ENCODE measurements around the gene NCOA1.

NCOA1 gene

DNA sequence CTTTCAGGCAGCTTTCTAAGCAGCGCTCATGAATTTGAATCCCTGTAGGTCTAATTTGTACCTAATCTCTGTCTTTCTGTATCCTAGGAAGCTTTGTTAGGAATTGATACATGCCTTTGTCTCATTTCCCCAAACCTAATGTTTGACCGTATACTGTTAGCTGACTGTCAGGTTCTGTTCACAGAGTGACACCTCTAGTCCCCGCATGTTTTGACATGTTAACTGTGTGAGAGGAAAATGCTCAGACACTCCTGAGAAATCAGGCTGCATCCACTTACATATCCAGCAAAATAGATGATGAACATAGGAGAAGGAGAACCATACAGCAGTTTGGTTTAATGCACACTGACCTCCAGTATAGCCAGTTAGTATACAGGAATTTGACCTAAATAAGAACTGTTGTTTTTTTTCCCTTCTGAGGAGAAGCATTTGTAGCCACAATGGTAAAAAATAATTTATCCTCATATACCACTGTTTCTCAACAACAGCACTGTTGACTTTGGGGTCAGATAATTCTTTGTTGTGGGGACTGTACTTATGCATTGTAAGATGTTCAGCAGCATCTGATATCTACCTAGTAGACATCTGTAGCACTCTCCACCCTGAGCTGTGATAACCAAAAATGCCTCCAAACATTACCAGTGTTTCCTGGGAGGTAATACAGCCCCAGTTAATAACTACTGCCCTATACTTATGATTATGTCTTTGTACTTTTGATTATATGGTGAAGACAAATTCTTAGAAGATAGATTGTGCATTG is 130.9 kb downstream of the NCOA1 start:
- no peak for DNase-seq (ENCODE audit: low read depth in 1 of 2, low spot score in 1 of 2)

DNA sequence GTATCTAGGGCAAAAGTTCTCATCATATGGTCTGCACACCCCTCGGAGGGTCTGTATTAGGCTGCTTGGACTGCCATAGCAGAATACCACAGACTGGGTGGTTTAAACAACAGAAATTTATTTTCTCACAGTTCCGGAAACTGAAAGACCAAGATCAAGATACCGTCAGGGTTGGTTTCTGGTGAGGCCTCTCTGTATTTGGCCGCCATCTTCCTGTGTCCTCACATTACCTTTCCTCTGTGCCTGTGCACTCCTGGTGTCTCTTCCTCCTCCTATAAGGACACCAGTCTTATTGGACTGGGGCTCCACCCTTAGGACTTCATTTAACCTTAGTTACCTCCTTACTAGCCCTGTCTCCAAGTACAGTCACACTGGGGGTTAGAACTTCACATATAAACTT is 132.5 kb downstream of the NCOA1 start:
- DNase-seq (ENCODE audit: low read depth in 1 of 2, low spot score in 1 of 2): no peak

DNA sequence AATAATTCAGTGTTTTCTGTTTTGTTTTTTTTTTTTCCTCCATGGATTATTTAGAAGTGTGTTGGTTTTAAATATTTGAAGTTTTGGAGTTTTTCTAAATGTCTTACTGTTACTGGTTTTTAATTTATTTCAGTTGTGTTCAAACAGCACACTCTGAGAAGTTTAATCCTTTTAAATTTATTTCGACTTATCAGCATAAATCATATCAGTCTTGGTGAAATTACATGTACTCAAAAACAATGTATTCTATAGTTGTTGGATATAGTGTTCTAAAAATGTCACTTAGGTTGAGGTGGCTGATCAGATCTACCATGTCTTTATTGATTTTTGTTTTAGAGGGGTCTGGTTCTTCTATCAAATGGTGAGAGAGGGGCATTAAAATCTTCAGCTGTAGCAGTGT is 134.7 kb downstream of the NCOA1 start:
- no peak for DNase-seq (ENCODE audit: low read depth in 1 of 2, low spot score in 1 of 2)

DNA sequence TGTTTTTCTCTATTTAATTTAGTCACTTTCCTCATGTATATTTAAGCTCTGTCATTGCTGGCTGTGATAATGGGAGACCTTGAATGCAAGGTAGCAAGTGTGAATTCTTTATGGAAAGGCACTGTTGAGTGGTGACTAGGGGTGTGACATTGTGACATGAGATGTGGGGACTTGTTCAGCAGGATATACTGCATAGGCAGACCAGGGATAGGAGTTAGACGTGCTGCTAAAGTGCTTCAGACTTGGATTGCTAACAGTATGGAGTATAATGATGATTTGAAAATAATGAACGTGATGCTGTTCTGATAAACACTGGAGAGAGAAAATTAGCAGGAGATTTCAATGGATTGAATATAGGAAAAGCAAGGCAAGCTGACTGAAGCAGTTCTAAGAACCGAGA is 135.1 kb downstream of the NCOA1 start:
- DNase-seq (ENCODE audit: low read depth in 1 of 2, low spot score in 1 of 2): no peak

DNA sequence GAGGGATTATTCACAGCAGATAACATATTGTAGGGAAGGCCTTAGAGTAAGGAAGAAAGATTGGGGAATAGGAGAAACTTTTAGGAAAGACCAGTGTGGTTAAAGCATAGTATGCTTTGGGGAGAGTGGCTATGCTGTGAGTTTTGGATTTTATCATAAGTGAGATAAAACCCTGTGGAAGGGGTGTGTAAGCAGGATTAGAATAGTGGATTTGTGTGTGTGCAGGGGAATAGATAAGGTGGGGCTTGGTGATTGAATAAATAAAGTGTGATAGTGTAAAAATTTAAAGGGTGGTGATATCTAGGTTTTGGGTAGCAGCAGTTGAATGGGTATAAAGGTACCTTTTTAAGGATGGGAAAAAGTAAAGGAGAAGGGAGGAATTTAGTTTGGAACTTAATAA is 137.7 kb downstream of the NCOA1 start:
- no peak for DNase-seq (ENCODE audit: low read depth in 1 of 2, low spot score in 1 of 2)

DNA sequence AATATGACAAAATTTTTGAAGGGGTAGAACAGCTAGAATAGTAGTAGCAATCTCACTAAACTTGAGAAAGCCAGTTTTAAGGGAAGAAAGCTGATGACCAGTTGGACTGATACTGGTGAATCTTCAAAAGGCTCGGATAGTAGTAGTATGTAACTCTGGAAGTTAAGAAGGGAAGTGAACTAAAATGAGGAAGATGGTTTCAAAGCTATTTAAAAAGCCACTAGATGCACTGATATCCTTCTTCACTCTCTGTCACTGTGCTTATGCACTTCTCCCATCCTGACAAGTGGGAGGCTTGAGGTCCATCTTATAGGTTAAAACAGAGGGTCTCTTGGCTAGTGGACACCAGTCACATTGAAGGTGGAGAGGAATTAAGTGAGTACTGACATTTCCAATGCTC is 141.1 kb downstream of the NCOA1 start:
- no peak for DNase-seq (ENCODE audit: low read depth in 1 of 2, low spot score in 1 of 2)

DNA sequence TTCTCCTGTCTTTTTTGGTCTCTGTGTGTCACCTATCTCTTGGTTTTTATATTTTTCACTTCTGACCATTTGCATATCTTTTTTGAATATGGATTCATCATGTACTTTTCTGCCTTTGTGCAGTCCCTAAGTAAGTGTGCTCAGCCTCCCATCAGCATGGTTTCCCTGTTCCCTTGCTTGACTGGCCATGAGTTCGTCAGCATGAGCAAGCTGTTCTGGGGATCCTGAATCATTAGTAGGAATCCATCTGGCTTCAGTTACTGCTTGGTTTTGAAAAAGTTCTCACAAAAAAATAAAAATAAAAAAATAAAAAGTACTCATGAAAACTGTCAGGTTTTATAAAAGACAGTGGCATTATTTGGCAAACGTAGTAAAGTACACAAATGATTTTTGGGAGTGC is 144.1 kb downstream of the NCOA1 start:
- DNase-seq (ENCODE audit: low read depth in 1 of 2, low spot score in 1 of 2): no peak

DNA sequence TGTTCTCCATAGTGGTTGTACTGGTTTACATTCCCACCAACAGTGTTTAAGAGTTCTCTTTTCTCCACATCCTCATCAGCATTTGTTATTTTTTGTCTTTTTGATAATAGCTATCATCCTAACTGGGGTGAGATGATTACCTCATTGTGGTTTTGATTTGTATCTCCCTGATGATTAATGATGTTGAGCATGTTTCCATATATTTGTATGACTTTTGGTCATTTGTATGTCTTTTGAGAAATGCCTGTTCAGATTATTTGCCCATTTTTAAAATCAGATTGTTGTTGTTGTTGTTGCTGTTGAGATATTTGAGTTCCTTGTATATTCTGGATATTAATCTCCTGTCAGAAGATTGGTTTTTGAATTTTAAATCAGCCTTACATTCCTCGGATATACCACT is 147.5 kb downstream of the NCOA1 start:
- no peak for DNase-seq (ENCODE audit: low read depth in 1 of 2, low spot score in 1 of 2)

DNA sequence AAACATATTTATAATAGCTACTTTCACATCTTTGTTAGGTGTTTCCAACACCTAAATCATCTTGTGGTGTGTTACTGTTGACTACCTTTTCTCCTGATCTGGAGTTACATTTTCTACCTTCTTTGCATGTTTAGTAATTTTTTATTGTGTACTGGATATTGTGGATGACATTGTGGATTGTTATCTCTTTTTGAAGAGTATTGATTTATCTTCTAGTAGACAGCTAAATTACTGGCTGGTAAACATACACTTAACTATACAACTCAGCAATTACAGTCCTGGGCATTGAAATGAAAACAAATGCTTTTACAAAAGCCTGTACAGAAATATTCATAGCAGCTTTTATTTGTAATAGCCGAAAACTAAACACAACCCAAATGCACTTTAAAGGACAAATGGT is 151.3 kb downstream of the NCOA1 start:
- no peak for DNase-seq (ENCODE audit: low read depth in 1 of 2, low spot score in 1 of 2)

DNA sequence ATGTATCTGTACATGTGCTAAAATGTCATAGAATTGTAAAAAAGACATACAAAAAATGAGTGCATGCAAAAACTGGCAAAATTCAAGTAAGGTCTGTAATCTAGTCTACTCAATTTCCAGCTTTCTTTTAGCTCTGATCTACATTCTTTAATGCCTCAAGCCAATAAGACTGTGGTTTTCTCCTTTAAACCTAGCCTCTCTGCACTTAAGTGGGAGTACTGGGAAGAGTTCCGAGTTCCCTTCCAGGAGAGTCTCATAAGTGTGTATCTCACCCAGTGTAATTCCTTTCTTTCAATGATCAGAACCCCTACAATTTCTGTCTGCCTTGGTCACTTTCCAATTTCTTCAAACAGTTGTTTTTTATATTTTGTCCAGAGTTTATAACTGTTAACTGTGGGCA is 152.0 kb downstream of the NCOA1 start:
- DNase-seq (ENCODE audit: low read depth in 1 of 2, low spot score in 1 of 2): no peak

DNA sequence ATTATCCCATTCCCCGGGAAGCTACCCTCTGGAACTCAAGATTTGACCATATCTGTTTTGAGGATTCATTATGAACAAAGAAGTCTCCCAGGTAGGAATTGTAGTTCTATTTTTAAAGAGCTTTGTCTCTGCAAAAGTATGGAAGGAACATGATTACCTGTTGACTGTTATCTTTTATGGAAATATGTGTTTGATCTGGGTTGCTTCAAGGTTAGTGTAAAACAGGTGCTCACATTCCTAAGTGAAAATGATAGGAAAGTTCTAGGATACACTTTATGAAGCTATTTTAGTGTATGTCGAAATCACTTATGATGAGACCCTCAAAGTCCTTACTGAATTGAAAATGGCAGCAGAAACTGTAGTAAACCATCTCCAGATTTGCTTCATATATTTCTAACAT is 153.0 kb downstream of the NCOA1 start:
- DNase-seq (ENCODE audit: low read depth in 1 of 2, low spot score in 1 of 2): no peak

DNA sequence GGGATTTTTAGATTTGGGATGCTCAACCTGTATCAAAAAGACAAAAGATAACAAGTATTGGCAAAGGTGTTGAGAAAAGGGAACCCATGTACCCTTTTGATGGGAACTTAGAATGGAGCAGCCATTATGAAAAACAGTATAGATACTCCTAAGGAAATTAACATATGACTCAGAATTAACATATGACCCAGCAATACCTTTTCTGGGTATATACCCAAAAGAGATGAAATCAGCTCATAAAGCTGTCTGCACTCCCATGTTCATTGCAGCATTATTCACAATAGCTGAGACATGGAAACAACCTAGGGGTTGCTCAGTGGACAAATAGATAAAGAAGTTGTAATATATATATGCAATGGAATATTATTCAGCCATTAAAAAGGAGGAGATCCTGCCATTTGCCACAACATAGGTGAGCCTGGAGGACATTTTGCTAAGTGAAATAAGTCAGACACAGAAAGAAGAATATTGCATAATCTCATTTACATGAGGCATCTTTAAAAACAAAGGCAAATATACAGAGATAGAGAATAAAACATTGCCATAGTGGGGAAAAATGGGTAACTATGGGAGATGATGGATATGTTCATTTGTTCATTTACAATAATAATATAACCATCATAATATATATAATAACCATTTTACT is 160.1 kb downstream of the NCOA1 start:
- DNase-seq (ENCODE audit: low read depth in 1 of 2, low spot score in 1 of 2): no peak

DNA sequence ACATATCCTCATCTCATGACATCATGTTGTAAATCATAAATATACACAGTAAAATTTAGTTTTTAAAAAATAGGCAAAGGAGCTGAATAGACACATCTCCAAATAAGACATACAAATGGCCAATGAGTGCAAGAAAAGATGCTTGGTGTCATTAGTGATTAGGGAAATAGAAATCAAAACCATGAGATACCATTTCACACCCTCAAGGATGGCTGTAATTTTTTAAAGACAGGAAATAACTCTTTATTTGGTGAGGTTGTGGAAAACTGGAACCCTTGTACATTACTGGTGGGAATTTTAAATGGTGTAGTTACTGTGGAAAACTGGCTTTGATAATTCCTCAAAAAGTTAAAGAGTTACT is 160.6 kb downstream of the NCOA1 start:
- no peak for DNase-seq (ENCODE audit: low read depth in 1 of 2, low spot score in 1 of 2)

DNA sequence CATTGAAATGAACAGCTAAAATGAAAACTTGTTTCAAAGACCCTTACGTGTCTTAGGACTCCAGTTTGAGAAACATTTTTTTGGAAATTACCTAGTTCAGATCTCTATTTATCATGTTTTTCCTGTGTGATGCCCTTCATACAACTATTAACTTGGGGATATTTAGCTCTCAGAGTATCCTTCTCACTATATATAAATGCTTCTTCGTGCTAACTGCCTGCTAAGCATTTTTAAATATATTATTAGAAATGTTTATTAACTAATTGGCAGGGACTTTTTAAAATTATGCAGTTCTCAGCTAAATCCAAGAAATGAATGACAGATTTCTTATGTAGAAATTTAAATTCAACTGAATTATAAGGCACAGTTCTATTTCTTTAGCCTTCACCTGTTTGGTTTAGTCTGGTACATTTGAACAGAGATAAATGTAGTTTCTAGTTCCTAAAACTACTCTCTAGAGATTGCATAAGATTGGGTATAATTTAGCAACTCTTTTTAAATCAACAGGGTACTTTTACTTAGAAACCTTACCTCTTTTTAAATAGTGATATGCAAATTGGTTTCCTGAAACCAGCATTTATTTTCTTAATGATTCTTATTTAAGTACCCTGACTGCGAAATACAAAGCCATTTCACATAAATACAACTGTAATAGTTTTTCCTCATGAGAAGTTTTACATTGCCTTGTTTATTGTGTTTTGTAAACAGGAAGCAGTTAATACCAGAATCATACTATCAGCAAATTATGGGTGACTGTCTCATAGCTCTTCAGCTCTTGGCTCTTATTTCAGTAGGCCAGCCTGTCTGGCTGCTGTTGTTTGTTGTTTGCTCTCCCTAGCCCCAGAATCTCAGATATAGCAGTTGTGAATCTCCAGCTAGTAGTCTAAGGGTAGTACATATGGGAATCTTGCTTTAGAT is 161.5 kb downstream of the NCOA1 start:
- no peak for DNase-seq (ENCODE audit: low read depth in 1 of 2, low spot score in 1 of 2)

DNA sequence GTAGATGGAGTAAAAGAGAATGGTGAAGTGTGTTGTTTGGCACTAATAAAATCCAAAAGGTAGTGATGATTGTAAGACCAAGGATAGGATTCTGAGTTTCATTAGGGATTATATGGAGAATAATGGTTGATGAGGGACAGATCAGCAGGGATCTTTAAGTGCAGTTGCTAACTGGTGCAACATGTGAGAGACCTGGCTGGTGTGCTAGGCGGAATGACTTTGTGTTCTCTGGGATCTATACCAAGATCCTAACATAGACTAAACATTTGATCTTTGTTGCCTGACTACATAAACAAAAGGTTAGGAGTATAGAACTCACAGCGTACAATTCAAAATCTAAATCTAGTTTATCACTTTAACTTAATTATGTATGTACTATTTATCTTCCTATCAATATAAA is 166.8 kb downstream of the NCOA1 start:
- DNase-seq (ENCODE audit: low read depth in 1 of 2, low spot score in 1 of 2): no peak

DNA sequence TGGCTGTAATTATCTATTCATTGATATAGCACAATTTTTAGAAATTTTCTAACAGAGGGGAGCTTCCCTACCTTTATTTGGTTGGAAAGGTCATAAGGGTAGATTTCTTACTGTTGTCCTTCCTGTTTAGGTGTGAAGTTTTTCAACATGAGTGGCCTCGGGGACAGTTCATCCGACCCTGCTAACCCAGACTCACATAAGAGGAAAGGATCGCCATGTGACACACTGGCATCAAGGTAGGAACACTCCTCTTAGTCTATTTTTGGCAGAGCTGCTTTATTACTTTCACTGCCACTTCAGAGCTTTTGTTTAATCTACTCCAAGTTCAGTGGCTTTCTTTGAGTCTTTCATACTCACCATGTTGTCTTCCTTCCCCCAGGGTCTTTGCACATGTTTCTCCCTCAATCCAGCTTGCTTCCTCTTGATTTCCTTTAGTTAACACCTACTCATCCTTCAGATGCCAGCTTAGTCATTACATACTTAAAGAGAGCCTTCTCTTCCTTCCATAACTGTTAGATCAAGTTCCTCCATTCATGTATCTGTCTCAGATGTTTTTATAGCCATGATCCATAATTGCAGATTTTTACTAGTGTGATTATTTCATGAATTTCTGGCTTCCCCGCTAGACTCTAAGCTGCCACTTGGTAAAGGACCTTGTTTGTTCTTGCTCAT is 167.6 kb downstream of the NCOA1 start:
- no peak for DNase-seq (ENCODE audit: low read depth in 1 of 2, low spot score in 1 of 2)

DNA sequence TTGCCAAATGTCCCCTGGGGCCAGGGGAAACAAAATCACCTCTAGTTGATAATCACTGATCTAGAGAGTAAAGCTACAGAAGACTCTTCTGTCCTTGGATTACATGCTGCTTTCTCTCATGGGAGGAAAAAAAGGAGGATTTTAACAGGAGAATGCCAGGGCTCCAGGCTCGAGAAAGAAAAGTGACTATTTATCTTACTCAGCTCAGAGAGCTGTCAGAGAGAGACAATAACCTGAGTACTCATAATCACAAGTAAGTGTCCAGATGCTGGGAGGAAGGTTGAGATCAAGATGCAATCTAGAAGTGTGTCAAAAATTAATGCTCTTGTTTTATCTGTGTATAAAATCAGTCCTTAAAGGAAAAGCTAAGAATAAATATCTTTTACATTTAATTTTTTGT is 168.8 kb downstream of the NCOA1 start:
- no peak for DNase-seq (ENCODE audit: low read depth in 1 of 2, low spot score in 1 of 2)

DNA sequence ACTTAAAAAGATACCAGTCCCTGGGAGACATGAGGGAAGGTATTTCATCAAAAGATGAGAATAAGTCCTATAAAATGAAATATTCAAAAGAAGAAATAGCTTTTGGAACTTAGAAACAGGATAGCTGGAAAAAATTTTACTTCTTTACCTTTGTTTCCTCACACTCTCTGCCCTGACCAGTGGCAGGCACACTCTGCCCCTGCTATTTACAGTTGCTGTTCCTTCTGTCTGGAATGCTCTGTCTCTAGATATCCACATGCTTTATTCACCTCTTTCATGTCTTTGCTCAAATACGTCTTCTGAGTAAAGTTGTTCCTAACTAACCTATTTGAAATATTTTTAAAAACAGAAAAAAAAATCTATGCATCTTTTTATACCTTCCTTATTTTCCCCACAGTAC is 176.5 kb downstream of the NCOA1 start:
- no peak for DNase-seq (ENCODE audit: low read depth in 1 of 2, low spot score in 1 of 2)

DNA sequence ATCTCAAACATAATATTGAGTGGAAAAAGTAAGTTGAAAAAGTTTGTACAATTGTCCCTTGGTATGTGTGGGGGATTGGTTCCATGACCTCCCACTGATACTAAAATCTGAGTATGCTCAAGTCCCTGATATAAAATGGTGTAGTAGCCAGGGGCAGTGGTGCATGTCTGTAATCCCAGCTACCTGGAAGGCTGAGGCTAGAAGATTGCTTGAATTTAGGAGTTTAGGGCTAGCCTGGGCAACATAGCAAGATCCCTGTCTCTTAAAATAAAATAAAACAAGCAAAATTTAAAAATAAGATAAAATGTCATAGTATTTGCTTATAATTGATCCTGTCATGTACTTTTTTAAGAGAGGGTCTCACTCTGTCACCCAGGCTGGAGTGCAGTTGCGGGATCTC is 180.2 kb downstream of the NCOA1 start:
- no peak for DNase-seq (ENCODE audit: low read depth in 1 of 2, low spot score in 1 of 2)

DNA sequence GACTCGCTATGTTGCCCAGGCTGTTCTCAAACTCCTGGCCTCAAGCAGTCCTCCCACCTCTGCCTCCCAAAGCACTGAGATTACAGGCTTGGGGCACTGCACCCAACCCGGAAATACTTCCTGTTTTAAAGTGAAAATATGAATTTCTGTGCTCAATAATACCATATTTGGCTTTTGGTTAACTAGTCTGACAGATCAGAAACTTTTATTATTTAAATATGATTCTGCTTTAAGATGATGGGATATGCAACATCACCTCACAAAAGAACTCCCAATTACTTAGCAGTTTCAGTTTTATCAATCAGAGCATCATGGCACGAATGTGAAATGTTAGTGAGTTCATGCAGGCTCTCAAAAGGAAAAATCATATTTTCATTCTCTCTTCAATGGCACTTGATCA is 181.5 kb downstream of the NCOA1 start:
- DNase-seq (ENCODE audit: low read depth in 1 of 2, low spot score in 1 of 2): no peak

DNA sequence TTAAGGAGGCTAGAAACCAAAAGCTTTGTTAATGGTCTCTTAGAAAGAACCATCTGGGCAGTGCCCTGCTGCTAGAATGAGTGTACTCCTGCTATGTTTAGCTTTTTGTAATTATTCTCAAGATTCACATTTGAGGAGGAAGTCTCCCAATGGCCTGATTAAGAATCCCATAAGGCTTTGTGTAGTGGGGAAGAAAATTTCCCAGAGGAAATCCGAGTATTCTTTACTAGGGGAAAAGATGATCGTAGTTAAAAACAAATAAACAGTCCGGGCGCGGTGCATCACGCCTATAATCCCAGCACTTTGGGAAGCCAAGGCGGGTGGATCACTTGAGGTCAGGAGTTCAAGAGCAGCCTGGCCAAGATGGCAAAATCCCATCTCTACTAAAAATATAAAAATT is 184.3 kb downstream of the NCOA1 start:
- no peak for DNase-seq (ENCODE audit: low read depth in 1 of 2, low spot score in 1 of 2)

DNA sequence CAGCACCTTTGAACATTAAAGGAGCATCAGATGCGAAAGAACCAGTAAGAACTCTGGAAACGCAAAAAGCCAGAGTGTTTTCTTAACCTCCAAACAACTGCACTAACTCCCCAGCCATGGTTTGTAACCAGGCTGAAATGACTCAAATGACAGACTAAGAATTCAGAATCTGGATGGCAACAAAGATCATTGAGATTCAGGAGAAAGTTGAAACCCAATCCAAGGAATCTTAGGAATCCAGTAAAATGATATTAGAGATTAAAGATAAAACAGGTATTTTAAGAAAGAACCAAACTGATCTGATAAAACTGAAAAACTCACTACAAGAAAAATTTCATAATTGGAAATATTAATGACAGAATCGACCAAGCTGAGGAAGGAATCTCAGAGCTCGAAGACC is 185.4 kb downstream of the NCOA1 start:
- DNase-seq (ENCODE audit: low read depth in 1 of 2, low spot score in 1 of 2): no peak

Measured in activated CD4-positive, alpha-beta T cell treated with anti-CD3 and anti-CD28 coated beads, Interleukin-2, amount 50 U/mL, for 24 hours (primary cell).